HUDEP-2 (cell line): ENCODE measurements around the gene CCR5.

Experiments used
- DNase-seq, 76 experiments: peaks; one replicate each; lab custom pipeline; 2025; ENCODE audit not compliant: unreplicated experiment in 76 of 76; lab: John Stamatoyannopoulos, UW

CCR5 gene

GRCh38 chr3:46405301-46406019 lies 34.7 kb downstream of the CCR5 start:
- no peak for DNase-seq

DNA sequence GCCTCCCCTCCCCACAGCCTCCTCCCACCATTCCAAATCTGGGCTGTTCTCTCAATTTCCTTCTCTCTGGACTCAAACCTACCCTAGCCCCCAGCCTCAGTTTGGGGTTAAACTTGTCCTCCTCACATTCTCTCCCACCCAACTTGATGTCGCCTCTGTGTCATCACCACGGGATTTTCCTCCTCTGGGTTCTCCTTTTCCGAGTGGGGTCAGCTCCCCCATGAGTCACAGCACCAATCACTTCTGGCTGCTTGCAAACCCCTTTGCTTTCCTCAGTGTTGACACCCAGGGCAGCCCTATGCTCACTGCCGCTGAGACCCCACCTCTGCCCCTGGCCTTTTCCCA lies 35.7 kb downstream of the CCR5 start:
- DNase-seq = no peak

DNA sequence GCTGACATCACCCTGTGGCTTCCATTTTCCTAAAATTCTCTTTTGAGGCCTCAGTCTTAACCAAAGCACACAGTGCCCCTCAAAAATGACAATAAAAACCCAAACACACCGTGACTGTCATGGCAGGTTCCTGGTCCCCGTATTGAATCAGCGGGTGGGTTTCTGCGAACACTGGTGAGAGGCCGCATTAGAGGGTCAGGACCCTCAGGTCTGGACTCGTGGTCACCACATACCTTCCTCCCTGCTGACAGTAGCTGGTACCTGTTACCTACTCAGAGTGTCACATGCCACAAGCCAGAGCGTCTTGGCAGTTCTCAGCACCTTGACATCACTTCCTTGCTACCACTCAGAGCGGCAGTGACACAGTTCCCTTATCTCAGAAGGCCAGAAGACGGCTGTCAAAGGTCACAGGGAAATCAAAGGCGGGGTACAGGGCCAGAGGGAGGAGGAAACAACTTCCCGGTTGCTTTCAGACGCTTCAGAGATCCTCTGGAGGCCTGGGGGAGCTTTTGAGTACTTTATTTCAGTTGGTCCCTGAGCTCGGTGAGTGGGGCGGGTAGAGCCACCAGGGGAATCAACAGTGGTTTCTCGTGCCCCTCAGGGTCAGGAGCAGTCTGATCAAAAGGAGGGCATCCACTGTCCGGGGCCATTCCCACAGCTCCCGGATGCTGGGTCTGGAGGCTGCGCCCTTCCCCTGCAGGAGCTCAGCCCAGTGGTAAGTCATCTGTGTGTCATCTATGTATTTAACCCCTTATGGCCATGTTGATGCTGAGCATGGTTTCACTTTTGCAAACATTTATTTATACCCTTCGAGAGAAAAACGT lies 36.3 kb downstream of the CCR5 start, which contains the start of the genes CCR5AS and CCRL2:
Gene CCR5AS (minus strand): TSS at position 279 of the 824 bp plus-strand sequence.
Gene CCRL2 (plus strand): TSS at position 472 of the 824 bp plus-strand sequence. CDS start 821 bp downstream, outside the sequence.
- DNase-seq = peak in 75 of 76 experiments; percentile 27 to 92 (median 81)

DNA sequence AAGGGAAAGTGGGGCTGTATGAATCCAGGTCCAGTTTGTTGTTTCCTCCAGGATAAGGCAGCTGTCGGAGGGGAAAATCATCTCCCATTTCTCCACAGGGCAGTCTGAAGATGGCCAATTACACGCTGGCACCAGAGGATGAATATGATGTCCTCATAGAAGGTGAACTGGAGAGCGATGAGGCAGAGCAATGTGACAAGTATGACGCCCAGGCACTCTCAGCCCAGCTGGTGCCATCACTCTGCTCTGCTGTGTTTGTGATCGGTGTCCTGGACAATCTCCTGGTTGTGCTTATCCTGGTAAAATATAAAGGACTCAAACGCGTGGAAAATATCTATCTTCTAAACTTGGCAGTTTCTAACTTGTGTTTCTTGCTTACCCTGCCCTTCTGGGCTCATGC lies 37.2 kb downstream of the CCR5 start:
- peak in 1 of 76 experiments; percentile 3 for DNase-seq

DNA sequence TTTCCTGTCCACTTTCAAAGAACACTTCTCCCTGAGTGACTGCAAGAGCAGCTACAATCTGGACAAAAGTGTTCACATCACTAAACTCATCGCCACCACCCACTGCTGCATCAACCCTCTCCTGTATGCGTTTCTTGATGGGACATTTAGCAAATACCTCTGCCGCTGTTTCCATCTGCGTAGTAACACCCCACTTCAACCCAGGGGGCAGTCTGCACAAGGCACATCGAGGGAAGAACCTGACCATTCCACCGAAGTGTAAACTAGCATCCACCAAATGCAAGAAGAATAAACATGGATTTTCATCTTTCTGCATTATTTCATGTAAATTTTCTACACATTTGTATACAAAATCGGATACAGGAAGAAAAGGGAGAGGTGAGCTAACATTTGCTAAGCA lies 38.1 kb downstream of the CCR5 start:
- no peak for DNase-seq

DNA sequence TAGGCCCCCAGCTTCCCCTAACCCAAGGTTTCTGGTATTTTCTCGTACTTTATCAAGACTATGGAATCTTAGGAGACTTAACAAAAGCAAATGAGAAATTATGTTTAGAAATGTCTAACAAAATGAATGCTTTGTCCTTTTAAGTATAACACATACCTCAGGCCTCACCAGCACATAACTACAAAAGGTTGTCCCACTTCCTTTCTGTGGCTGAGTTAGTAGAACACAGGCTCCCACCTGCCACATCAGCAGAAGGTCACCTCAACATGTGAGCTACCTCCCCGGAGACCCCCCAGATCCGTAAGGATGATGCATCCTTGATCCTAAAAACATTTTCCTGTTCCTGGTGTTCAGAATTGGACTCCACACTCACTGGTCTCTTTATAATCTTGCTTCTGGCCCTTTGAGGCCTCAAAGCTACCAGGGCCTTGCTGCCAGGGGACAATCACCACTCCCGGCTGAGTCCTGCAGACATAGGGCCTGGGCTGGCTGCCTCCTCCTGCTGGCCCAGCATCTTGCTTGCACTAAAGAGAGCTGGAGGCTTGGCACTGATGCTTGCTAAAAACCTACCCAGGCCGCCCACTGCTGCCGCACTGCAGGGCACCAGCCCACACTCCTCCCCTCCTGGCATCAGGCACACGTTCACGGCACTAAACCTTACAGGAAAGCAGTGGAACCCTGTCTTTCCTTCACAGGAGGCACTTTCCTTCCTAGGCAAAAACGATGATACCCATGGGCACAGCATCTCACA lies 39.2 kb downstream of the CCR5 start:
- no peak for DNase-seq

GRCh38 chr3:46410669-46411068 lies 39.9 kb downstream of the CCR5 start:
- DNase-seq = no peak

GRCh38 chr3:46411271-46411670 lies 40.5 kb downstream of the CCR5 start:
- DNase-seq = no peak

- DNase-seq = no peak
These were observed 42.1 kb downstream of the CCR5 start for GRCh38 chr3:46412786-46413298.

GRCh38 chr3:46413951-46414350 lies 43.2 kb downstream of the CCR5 start:
- no peak for DNase-seq

- DNase-seq = no peak
These were observed 44.0 kb downstream of the CCR5 start for GRCh38 chr3:46414739-46415138.

DNA sequence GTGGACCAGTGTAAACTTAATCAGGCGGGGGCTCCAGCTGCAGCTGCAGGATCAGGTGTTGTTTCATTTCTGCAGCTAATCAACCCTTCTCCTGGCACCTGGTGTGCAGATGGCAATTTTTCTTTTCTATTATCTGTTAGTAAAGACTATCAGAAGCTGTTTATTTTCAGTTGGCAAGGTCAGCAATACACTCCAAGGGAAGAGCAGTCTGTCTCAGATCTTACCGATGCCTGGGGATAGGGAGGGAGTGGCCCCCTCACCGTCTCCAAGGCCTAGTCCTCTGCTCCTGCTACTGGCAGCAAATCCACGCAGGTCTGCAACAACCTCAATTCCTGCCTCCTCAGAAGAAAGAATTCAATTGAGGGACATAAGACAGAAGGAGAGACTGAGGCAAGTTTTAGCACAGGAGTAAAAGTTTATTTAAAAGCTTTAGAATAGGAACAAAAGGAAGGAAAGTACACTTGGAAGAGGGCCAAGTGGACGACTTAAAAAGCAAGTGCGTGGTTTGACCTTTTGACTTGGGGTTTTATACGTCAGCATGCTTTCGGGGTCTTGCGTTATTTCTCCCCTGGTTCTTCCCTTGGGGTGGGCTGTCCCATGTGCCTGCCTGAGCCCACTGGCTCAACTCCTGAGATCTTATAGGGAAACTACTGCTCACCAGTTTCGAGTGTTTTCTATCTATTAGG lies 45.5 kb downstream of the CCR5 start:
- DNase-seq = no peak

DNA sequence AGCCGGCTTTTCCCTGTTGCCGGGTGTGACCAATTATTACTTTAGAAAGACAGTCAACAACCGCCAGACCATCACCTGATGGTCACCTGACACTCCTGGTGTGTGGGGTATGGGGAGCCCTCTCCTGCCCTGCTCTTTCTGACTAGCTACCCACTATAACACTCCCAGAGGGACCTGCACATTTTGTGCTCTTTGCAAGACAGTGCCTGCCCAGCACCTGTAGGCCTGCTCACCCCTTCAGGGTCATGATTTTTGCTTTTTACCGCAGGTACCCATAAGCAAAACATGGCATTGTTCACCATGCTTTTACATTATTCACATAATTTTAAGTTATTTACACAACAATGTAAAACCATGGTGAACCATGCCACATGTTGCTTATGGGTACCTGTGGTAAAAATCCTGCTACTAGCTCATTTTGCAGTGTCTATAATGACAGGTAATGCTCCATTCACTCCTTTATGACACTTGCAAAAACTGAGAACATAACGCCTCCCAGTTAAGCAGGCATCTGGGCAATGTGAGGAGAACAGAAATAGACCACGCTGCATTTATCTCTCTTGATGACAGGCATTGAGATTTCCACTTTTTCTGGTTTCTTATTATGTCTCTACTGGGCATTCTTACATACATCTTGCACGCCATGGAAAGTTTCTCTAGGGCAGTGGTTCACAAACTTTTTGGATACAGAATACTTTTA lies 46.2 kb downstream of the CCR5 start:
- DNase-seq = no peak

DNA sequence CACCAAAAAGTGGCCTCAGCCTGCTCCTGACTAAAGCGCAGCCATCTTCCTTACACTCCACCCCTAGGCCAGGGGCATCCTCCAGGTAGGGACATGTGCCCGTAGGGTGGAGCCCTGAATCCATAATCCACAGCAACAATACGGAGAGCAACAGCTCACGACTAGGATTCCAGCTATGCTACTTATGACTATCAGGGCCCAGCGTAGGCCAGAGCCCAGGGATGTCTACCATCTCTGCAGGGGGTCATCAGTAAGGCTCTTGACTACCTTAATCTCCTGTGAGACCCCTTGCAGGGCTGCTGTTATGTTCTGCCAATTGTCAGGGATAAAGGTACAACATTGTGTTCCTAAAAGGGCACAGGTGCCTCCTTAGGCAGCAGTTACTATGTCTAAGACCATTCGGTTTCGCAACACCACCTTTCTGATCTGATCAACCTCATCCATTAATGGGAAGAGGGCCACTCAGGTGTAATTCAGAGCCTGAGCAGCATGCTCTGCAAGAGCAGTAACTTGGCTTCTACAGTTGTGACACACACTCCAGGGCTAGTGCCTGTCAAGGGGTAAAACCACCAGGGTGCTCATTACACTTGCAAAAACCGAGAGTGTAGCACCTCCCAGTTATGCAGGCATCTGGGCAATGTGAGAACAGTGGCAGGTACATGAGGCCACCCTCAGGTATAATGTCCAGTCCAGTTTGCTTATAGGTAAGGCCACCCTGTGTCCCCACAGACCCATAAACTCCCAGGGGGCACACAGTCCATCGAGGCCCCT lies 47.3 kb downstream of the CCR5 start:
- no peak for DNase-seq

DNA sequence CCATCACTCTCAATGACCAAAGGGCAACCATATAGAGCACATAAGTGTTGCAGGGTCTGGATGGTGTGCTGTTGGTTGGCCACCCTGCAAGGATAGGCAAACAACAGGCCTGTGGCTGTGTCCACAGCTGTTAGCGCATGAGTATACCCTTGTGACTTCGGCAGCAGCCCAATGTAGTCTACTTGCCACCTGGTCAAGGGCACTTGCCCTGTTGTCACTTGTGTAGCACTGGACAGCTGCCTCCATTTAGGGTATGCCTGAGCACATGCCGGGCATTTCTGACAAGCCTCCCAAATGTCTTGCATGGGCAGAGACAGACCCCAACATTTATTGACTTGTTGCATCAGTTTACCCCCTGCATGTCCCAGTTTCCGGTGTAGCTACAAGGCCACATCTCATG lies 49.1 kb downstream of the CCR5 start:
- no peak for DNase-seq

GRCh38 chr3:46420931-46421330 lies 50.2 kb downstream of the CCR5 start:
- no peak for DNase-seq

DNA sequence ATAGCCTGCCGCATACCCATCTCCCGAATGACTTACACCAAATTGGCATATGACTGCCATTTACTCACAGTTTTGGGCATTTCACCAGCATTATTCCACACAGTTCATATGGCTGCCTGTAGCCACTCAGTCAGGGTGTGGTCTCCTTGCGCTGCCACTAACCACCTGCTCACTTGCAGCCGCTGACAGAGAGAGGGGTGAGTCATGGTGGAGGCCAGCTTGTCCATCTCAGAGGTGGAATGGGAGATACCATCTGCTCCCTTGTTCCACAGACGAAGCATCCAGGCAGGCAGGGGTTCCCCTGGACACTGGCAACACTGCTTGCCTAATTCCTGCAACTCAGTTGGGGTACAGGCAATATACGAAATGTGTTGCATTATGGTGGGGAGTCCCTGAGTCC lies 51.9 kb downstream of the CCR5 start:
- DNase-seq = peak in 33 of 76 experiments; percentile 4 to 58 (median 28)

DNA sequence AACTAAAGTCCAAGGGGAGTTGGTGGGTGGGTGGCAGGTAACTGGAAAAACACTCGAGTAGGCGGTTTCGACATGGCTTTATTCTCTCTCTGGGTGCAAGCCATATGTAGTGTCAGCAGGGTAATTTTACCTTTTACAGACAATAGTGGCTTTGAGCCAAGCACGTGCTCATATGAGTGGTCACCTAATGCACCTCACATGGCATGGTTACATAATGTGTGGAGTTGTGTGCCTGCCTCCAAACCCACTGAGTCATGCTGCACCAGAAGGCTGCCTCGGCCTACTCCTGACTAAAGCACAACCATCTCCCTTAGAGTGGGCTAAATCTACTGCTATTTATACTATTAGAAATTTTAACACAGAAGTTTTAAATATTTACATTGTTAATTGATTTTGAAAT lies 52.8 kb downstream of the CCR5 start:
- no peak for DNase-seq
